GM12878 (cell line): ENCODE results near the gene PPCS. TPM values are rescaled to one million over a fixed set of nuclear protein-coding genes. Genes with fewer than 3 reads are reported as not detected.

ENCODE experiments used
- CREB1 ChIP-seq: IDR thresholded peaks from 2 replicates; pipeline ENCODE4 v1.6.1; 2012; ENCODE audit warnings: low read depth, mild to moderate bottlenecking, inconsistent platforms
- CREM ChIP-seq: IDR thresholded peaks from 2 replicates; pipeline ENCODE4 v1.6.1; 2014; ENCODE audit warnings: antibody characterized with exemption, low read depth
- EED ChIP-seq: sonication (generic); IDR thresholded peaks from 2 replicates; pipeline ENCODE4 v1.6.1; 2016; ENCODE audit warnings: antibody characterized with exemption, low read depth
- EGR1 ChIP-seq, 2 experiments: IDR thresholded peaks; 1 replicate in 1 of 2; 2 replicates in 1 of 2; pipeline ENCODE4 v1.6.1; 2011 to 2012; ENCODE audit warnings: low read depth in 2 of 2, low read length in 2 of 2, borderline replicate concordance in 1 of 2, mild to moderate bottlenecking in 1 of 2, moderate library complexity in 1 of 2
- ELK1 ChIP-seq: IDR thresholded peaks from 2 replicates; pipeline ENCODE4 v1.6.1; 2012; ENCODE audit warnings: low read depth, low read length, improper control_type of control experiment
- GATAD2B ChIP-seq: fragments of 450-650 bp; conservative IDR thresholded peaks from 2 replicates; pipeline ENCODE4 v1.6.1; 2017; ENCODE audit warnings: low read depth, mild to moderate bottlenecking, moderate library complexity
- HDAC6 ChIP-seq: fragments of 200-600 bp; sonication (generic); IDR thresholded peaks from one replicate; pipeline ENCODE4 v1.8.0; 2017; ENCODE audit warnings: antibody characterized with exemption; ENCODE audit not compliant: unreplicated experiment
- IRF4 ChIP-seq: IDR thresholded peaks from 2 replicates; pipeline ENCODE4 v1.6.1; 2011; ENCODE audit warnings: low read depth, low read length
- MTA3 ChIP-seq: IDR thresholded peaks from 2 replicates; pipeline ENCODE4 v1.6.1; 2012; ENCODE audit warnings: low read length, inconsistent platforms, borderline replicate concordance
- SMAD5 ChIP-seq: IDR thresholded peaks from 2 replicates; pipeline ENCODE4 v1.6.1; 2016; ENCODE audit warnings: antibody characterized with exemption, low read depth
- SMC3 ChIP-seq: IDR thresholded peaks from 2 replicates; pipeline ENCODE4 v1.6.1; 2011; ENCODE audit warnings: low read length, improper control_type of control experiment, borderline replicate concordance
- TCF3 ChIP-seq: IDR thresholded peaks from 2 replicates; pipeline ENCODE4 v1.6.1; 2012; ENCODE audit warnings: low read depth, mild to moderate bottlenecking, low read length, borderline replicate concordance; ENCODE audit not compliant: insufficient read depth
- WRNIP1 ChIP-seq: IDR thresholded peaks from 2 replicates; pipeline ENCODE4 v1.6.1; 2011; ENCODE audit warnings: low read depth, low read length, improper control_type of control experiment, borderline replicate concordance
- polyA plus RNA-seq, 11 experiments: library from polyadenylated mRNA; depleted of rRNA in 4 of 11; unstranded in 6 of 11; stranded (reverse) in 5 of 11; fragments of >200 nt; fragmentation: Nextera tagmentation in 4 of 11; fragmentation: Illumina TruSeq in 1 of 11; extraction: Ambion mirVana in 4 of 11; extraction: Trizol in 1 of 11; gene quantifications; 1 replicate in 1 of 11; 2 replicates in 10 of 11; pipeline versions ENCODE4 v1.2.1 to v1.2.3, GENCODE V29; 2011 to 2016; ENCODE audit warnings: inconsistent platforms in 2 of 11, missing spikeins in 2 of 11, low read depth in 1 of 11
- total RNA-seq, 4 experiments: library from RNA; depleted of rRNA in 3 of 4; stranded (reverse); fragments of >200 nt in 3 of 4; fragmentation: Illumina TruSeq in 1 of 4; extraction: Trizol in 1 of 4; gene quantifications; 2 replicates each; pipeline versions ENCODE4 v1.2.1 to v1.2.3, GENCODE V29; 2013 to 2021
- TF ChIP-seq, protein P1 (sequence below): IDR thresholded peaks from 2 replicates; pipeline ENCODE4 v1.6.1; 2012; ENCODE audit warnings: improper control_type of control experiment, low read depth, low read length; ENCODE audit not compliant: insufficient replicate concordance
- TF ChIP-seq, protein P2 (sequence below): IDR thresholded peaks from 2 replicates; pipeline ENCODE4 v1.6.1; 2011; ENCODE audit warnings: borderline replicate concordance, low read depth, mild to moderate bottlenecking, moderate library complexity, mixed read lengths, low read length; ENCODE audit not compliant: insufficient read depth; ENCODE audit errors: extremely low read length
- TF ChIP-seq, protein P3 (sequence below): fragments of 450-650 bp; IDR thresholded peaks from 2 replicates; pipeline ENCODE4 v1.6.1; 2016; ENCODE audit warnings: mild to moderate bottlenecking
- TF ChIP-seq, protein P4 (sequence below): fragments of 450-650 bp; IDR thresholded peaks from 2 replicates; pipeline ENCODE4 v1.6.1; 2016; ENCODE audit warnings: mild to moderate bottlenecking

Gene PPCS
- total and polyA plus RNA-seq, 10 of the 15 experiments (the other 5 are each of a cell fraction or from before 2014, with no cell fraction given), result 35.6 to 79.4 (median 51.9) TPM

DNA sequence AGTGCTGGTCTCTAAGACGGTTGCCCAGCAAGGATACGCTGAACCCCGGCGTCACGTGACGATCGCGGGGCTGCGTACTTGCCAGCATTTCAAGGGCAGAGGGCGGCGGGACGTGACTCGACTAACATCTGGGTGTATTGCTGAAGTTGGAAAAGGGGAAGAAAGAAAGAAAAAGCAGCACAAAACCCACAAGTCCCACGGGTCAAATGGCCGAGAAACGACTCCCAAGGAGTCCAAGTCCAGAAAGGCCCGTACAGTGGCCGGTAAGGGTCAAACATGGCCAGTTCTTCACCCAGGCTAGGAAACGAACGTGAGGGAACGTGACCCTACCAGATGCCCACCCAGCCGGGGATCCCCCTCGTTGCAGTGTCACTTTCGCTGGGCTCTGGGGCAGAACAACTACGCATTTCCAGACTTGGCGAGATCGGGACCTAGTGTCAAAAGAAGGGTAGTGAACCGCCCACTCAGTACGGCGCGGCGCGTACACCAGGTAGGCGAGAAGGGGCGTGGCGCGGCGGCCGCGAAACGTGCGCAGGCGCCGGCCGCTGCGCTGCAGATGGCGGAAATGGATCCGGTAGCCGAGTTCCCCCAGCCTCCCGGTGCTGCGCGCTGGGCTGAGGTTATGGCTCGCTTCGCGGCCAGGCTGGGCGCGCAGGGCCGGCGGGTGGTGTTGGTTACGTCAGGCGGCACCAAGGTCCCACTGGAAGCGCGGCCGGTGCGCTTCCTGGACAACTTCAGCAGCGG lies at the start of gene PPCS, which contains the start of gene ZMYND12 (continued):
- TF ChIP-seq, protein P1, sequence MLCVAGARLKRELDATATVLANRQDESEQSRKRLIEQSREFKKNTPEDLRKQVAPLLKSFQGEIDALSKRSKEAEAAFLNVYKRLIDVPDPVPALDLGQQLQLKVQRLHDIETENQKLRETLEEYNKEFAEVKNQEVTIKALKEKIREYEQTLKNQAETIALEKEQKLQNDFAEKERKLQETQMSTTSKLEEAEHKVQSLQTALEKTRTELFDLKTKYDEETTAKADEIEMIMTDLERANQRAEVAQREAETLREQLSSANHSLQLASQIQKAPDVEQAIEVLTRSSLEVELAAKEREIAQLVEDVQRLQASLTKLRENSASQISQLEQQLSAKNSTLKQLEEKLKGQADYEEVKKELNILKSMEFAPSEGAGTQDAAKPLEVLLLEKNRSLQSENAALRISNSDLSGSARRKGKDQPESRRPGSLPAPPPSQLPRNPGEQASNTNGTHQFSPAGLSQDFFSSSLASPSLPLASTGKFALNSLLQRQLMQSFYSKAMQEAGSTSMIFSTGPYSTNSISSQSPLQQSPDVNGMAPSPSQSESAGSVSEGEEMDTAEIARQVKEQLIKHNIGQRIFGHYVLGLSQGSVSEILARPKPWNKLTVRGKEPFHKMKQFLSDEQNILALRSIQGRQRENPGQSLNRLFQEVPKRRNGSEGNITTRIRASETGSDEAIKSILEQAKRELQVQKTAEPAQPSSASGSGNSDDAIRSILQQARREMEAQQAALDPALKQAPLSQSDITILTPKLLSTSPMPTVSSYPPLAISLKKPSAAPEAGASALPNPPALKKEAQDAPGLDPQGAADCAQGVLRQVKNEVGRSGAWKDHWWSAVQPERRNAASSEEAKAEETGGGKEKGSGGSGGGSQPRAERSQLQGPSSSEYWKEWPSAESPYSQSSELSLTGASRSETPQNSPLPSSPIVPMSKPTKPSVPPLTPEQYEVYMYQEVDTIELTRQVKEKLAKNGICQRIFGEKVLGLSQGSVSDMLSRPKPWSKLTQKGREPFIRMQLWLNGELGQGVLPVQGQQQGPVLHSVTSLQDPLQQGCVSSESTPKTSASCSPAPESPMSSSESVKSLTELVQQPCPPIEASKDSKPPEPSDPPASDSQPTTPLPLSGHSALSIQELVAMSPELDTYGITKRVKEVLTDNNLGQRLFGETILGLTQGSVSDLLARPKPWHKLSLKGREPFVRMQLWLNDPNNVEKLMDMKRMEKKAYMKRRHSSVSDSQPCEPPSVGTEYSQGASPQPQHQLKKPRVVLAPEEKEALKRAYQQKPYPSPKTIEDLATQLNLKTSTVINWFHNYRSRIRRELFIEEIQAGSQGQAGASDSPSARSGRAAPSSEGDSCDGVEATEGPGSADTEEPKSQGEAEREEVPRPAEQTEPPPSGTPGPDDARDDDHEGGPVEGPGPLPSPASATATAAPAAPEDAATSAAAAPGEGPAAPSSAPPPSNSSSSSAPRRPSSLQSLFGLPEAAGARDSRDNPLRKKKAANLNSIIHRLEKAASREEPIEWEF, result no peak
- TF ChIP-seq EED (peak; percentile 19; the same call in 1 of the 2 replicates), GATAD2B (0 out of 2 replicates have a peak, but pooled peaks have one; percentile 92), EGR1 (IDR thresholded peaks at IDR 0.05; ENCODE audit: borderline replicate concordance in 1 of 2, low read depth in 2 of 2, low read length in 2 of 2) (peak; percentile 60 to 96), WRNIP1 (no peak), MTA3 (peak; percentile 56; the same call in 1 of the 2 replicates), TCF3 (0 out of 2 replicates have a peak, but pooled peaks have one; percentile 46), HDAC6 (peak; percentile 4), CREB1 (peak; percentile 60), CREM (peak; percentile 58; the same call in 1 of the 2 replicates), IRF4 (peak; percentile 67; the same call in 1 of the 2 replicates), ELK1 (0 out of 2 replicates have a peak, but pooled peaks have one; percentile 12), SMC3 (no peak), SMAD5 (peak; percentile 85; the same call in 1 of the 2 replicates)
- TF ChIP-seq, protein P2, sequence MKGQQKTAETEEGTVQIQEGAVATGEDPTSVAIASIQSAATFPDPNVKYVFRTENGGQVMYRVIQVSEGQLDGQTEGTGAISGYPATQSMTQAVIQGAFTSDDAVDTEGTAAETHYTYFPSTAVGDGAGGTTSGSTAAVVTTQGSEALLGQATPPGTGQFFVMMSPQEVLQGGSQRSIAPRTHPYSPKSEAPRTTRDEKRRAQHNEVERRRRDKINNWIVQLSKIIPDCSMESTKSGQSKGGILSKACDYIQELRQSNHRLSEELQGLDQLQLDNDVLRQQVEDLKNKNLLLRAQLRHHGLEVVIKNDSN, result peak; percentile 95
- TF ChIP-seq, protein P3, sequence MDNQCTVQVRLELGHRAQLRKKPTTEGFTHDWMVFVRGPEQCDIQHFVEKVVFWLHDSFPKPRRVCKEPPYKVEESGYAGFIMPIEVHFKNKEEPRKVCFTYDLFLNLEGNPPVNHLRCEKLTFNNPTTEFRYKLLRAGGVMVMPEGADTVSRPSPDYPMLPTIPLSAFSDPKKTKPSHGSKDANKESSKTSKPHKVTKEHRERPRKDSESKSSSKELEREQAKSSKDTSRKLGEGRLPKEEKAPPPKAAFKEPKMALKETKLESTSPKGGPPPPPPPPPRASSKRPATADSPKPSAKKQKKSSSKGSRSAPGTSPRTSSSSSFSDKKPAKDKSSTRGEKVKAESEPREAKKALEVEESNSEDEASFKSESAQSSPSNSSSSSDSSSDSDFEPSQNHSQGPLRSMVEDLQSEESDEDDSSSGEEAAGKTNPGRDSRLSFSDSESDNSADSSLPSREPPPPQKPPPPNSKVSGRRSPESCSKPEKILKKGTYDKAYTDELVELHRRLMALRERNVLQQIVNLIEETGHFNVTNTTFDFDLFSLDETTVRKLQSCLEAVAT, result no peak
- TF ChIP-seq, protein P4, sequence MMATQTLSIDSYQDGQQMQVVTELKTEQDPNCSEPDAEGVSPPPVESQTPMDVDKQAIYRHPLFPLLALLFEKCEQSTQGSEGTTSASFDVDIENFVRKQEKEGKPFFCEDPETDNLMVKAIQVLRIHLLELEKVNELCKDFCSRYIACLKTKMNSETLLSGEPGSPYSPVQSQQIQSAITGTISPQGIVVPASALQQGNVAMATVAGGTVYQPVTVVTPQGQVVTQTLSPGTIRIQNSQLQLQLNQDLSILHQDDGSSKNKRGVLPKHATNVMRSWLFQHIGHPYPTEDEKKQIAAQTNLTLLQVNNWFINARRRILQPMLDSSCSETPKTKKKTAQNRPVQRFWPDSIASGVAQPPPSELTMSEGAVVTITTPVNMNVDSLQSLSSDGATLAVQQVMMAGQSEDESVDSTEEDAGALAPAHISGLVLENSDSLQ, result peak; percentile 41; the same call in 1 of the 2 replicates
